SU-DHL-6 (cell line): Measurements from ENCODE around the gene TMEM45B.
A peak's percentile ranks its signal among the peaks of the same experiment; 100 is the strongest.

Source experiments
- H2AFZ ChIP-seq: fragments of 200-600 bp; sonication (generic); 2 replicates; pipeline ENCODE4 v1.6.1; 2014; ENCODE audit warnings: low read depth, mild to moderate bottlenecking, moderate library complexity, mixed read lengths, antibody characterized with exemption, low read length; ENCODE audit not compliant: severe bottlenecking
- H3F3A ChIP-seq: fragments of 200-600 bp; shearing (Covaris generic); 2 replicates; pipeline ENCODE4 v1.6.0; 2016; ENCODE audit warnings: antibody characterized with exemption, mild to moderate bottlenecking; ENCODE audit not compliant: insufficient read depth
- H3K27ac ChIP-seq: fragments of 200-600 bp; sonication (generic); 2 replicates; pipeline ENCODE4 v1.5.1; 2016; ENCODE audit warnings: low read depth, mild to moderate bottlenecking, low read length, moderate library complexity, mixed read lengths
- H3K27me3 ChIP-seq: fragments of 200-600 bp; sonication (generic), shearing (Covaris generic); 2 replicates; pipeline ENCODE4 v1.6.0; 2014; ENCODE audit warnings: mild to moderate bottlenecking, low read length
- H3K36me3 ChIP-seq: fragments of 200-600 bp; sonication (generic); 2 replicates; pipeline ENCODE4 v1.6.1; 2014; ENCODE audit warnings: mild to moderate bottlenecking, low read length, mixed read lengths
- H3K4me2 ChIP-seq: fragments of 300-600, 200-600 bp; shearing (Covaris generic), sonication (generic); 2 replicates; pipeline ENCODE4 v1.6.0; 2014; ENCODE audit warnings: low read length, low read depth, mild to moderate bottlenecking; ENCODE audit not compliant: poor library complexity, severe bottlenecking
- H3K4me3 ChIP-seq: fragments of 200-600 bp; sonication (generic); 2 replicates; pipeline ENCODE4 v1.5.1; 2014; ENCODE audit warnings: antibody characterized with exemption, low read length, mild to moderate bottlenecking, mixed read lengths; ENCODE audit not compliant: insufficient read depth, poor library complexity, severe bottlenecking
- H3K79me2 ChIP-seq: fragments of 200-600 bp; sonication (generic); 2 replicates; pipeline ENCODE4 v1.6.1; 2014; ENCODE audit warnings: mild to moderate bottlenecking, low read length, moderate library complexity; ENCODE audit not compliant: insufficient read depth
- H3K9ac ChIP-seq: fragments of 200-600 bp; sonication (generic); 2 replicates; pipeline ENCODE4 v1.7.0; 2014; ENCODE audit warnings: mild to moderate bottlenecking, low read length
- H3K9me2 ChIP-seq: fragments of 200-600 bp; sonication (generic); replicated peaks from 2 replicates; pipeline ENCODE4 v1.6.1; 2014; ENCODE audit warnings: low read length; ENCODE audit not compliant: insufficient read depth
- H3K9me3 ChIP-seq: fragments of 200-600 bp; sonication (generic); 2 replicates; pipeline ENCODE4 v1.6.1; 2014; ENCODE audit warnings: low read length, mixed read lengths; ENCODE audit not compliant: insufficient read depth
- H4K20me1 ChIP-seq: fragments of 200-600 bp; sonication (generic); 2 replicates; pipeline ENCODE4 v1.6.1; 2014; ENCODE audit warnings: low read depth, mild to moderate bottlenecking, antibody characterized with exemption, low read length, moderate library complexity, mixed read lengths
- EZH2phosphoT487 ChIP-seq: fragments of 200-600 bp; sonication (generic), shearing (Covaris generic); conservative IDR thresholded peaks from 2 replicates; pipeline ENCODE4 v1.6.1; 2018; ENCODE audit warnings: mild to moderate bottlenecking, antibody characterized with exemption, low read length, moderate library complexity, mixed read lengths
- TF ChIP-seq, protein P1 (sequence below): fragments of 200-600 bp; sonication (generic); IDR thresholded peaks from one replicate; pipeline ENCODE4 v1.5.1; 2017; ENCODE audit warnings: antibody characterized with exemption, mild to moderate bottlenecking, low read length, moderate library complexity; ENCODE audit not compliant: insufficient read depth, poor library complexity, severe bottlenecking

Gene TMEM45B

DNA sequence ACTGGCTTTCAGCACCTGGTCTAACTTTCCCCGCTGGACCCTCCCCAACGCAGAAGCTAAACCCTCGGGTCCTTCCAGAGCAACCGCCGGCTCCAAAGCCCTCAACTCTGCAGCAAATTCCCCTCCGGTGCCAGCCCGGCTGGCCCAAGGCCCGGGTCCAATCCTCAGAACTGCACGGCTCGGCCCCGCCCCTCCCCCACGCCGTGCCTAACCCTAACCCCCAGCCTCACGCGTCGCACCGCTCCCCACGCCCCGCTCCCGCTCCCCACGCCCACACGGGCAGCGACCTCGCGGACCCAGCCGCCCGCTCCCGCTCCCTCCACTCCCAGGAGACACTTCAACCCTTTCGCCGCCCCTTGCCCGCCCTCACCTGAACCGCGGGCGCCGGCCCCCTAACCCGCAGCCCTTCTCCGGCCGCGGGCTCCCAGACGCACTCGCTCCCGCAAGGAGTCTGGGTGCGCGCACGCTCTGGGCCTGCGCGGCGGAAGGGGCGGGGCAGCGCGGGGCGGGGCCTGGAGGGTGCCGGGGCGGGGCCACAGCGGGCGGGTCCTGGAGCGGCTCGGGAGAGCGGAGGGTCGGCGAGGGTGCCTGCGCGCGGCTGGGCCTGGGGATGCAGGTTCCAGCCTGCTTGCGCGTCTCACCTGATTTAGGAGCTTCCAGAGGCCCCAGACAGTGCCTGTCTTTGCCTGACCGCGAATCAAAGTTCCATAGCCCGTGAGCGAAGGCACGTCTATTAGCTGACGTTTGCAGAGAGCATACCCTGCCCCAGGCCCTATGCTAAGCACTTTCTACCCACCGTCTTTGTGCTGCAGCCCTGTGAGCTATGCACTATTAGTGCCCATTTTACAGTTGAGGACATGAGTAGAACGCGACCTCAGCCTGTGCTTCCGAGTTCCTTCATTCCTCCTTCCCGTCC lies 79.7 kb downstream of the TMEM45B start, which contains the start of gene NFRKB:
Gene NFRKB (minus strand): TSS at position 453 of the 916 bp plus-strand sequence. CDS start 2,729 bp downstream, outside the sequence.
- no peaks in the 10 kb centered on the region for H3K27me3 ChIP-seq
- no peak within 1 kb of the TSS for H2AFZ ChIP-seq
- H3K36me3 ChIP-seq = peaks cover 7% of the 10 kb centered on the region
- H3K4me2 ChIP-seq = peak within 1 kb of the TSS; percentile 57
- H3K9ac ChIP-seq = peak within 1 kb of the TSS; percentile 65
- TF ChIP-seq, protein P1, sequence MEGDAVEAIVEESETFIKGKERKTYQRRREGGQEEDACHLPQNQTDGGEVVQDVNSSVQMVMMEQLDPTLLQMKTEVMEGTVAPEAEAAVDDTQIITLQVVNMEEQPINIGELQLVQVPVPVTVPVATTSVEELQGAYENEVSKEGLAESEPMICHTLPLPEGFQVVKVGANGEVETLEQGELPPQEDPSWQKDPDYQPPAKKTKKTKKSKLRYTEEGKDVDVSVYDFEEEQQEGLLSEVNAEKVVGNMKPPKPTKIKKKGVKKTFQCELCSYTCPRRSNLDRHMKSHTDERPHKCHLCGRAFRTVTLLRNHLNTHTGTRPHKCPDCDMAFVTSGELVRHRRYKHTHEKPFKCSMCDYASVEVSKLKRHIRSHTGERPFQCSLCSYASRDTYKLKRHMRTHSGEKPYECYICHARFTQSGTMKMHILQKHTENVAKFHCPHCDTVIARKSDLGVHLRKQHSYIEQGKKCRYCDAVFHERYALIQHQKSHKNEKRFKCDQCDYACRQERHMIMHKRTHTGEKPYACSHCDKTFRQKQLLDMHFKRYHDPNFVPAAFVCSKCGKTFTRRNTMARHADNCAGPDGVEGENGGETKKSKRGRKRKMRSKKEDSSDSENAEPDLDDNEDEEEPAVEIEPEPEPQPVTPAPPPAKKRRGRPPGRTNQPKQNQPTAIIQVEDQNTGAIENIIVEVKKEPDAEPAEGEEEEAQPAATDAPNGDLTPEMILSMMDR = no peak
- no peak for TF ChIP-seq EZH2phosphoT487
- H3K27ac ChIP-seq = peak within 1 kb of the TSS; percentile 18; the same call in 1 of the 2 replicates
- no peaks in the 10 kb centered on the region for H4K20me1 ChIP-seq
- peaks cover 9% of the 10 kb centered on the region; the same call in 1 of the 2 replicates for H3F3A ChIP-seq
- no peaks in the 10 kb centered on the region for H3K9me2 ChIP-seq
- no peaks in the 10 kb centered on the region for H3K9me3 ChIP-seq
- peaks cover 16% of the 10 kb centered on the region; the same call in 1 of the 2 replicates for H3K79me2 ChIP-seq
- peak within 1 kb of the TSS; percentile 64 for H3K4me3 ChIP-seq

DNA sequence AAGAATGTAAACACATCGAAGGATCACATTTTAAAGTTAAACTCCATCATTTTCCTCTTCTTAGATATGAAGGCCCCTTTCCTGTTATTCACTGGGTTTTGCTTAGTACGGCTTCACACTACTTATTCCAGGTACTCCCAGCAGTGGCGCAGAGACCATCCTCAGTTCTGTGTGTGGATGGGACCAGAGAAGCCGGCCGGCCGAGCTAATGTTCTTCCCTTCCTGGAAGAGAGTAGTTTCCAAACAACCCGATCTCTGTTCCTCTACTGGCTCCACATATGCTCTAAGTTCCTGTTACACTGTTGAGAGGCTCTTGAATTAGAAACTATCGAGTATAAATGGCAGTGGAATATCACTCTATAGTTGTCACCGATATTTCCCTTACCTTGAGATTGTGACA lies 80.4 kb downstream of the TMEM45B start:
- TF ChIP-seq EZH2phosphoT487 = no peak
- TF ChIP-seq, protein P1 = no peak
- Histone ChIP-seq H3F3A (peaks cover 15% of the 10 kb centered on the region; the same call in 1 of the 2 replicates), H3K4me3 (peak overlapping the region; percentile 64), H3K9me2 (no peaks in the 10 kb centered on the region), H3K36me3 (peaks cover 11% of the 10 kb centered on the region), H3K27ac (no peak overlapping the region), H4K20me1 (no peaks in the 10 kb centered on the region), H3K9ac (peak overlapping the region; percentile 65; the same call in 1 of the 2 replicates), H3K9me3 (no peaks in the 10 kb centered on the region), H3K4me2 (peak overlapping the region; percentile 42), H3K79me2 (peaks cover 16% of the 10 kb centered on the region; the same call in 1 of the 2 replicates), H2AFZ (no peak overlapping the region), H3K27me3 (no peaks in the 10 kb centered on the region)

DNA sequence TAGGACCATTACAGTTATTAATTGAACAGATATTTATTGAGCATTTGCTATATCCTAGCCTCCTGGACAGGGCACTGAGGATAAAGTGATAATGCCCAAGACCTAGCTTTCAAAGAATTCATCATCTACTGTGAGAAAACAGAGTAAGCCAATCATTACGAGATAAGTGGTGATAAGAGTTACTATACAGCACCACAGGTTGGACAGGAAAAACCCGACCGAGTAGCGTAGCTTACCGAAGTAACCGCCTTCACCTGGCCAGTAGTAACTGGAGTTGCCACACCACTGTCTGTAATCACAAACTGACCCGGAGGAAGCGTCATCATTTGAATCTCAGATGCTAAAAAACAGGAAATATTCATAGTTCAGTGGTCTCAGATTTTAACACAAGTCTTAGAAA lies 89.8 kb downstream of the TMEM45B start:
- no peaks in the 10 kb centered on the region for H3K27me3 ChIP-seq
- H3K79me2 ChIP-seq = no peaks in the 10 kb centered on the region
- H3K36me3 ChIP-seq = peaks cover 10% of the 10 kb centered on the region; the same call in 1 of the 2 replicates
- no peaks in the 10 kb centered on the region for H4K20me1 ChIP-seq
- H3K9me2 ChIP-seq = no peaks in the 10 kb centered on the region
- H3K9ac ChIP-seq = no peak overlapping the region
- H3K4me2 ChIP-seq = no peak overlapping the region
- H2AFZ ChIP-seq = no peak overlapping the region
- peaks cover 6% of the 10 kb centered on the region; the same call in 1 of the 2 replicates for H3F3A ChIP-seq
- H3K4me3 ChIP-seq = no peak overlapping the region
- TF ChIP-seq, protein P1 = no peak
- no peak for TF ChIP-seq EZH2phosphoT487
- H3K27ac ChIP-seq = no peak overlapping the region
- H3K9me3 ChIP-seq = no peaks in the 10 kb centered on the region
